ENCODE results near the gene MTRR.

- TF ChIP-seq CTCF (IDR thresholded peaks at IDR 0.05; ENCODE audit: low read length) (no peak), EZH2phosphoT487 (IDR thresholded peaks at IDR 0.05; ENCODE audit: low read length) (no peak), EZH2 (optimal IDR thresholded peaks at IDR 0.05; ENCODE audit: low read depth, low read length) (no peak)
Observed at GRCh38 chr5:7873216-7873615, 4.3 kb downstream of the MTRR start.

All from MM.1S (cell line).